Osteoblast (primary cell): ENCODE results near the gene RMI2. TPM values are rescaled to one million over a fixed set of nuclear protein-coding genes. Genes with fewer than 3 reads are reported as not detected.

ENCODE experiments used
- DNase-seq: peaks from one replicate; pipeline ENCODE4 v3.0.0; 2011; ENCODE audit warnings: low spot score, mixed read lengths; ENCODE audit not compliant: insufficient read length; ENCODE audit errors: missing footprints
- H2AFZ ChIP-seq: 2 replicates; pipeline ENCODE4 v1.6.0; 2011; ENCODE audit warnings: mild to moderate bottlenecking, low read length
- H3K27ac ChIP-seq: 2 replicates; pipeline ENCODE4 v1.5.1; 2011; ENCODE audit warnings: mild to moderate bottlenecking, low read depth, low read length, moderate library complexity
- H3K27me3 ChIP-seq: 2 replicates; pipeline ENCODE4 v1.6.0; 2012; ENCODE audit warnings: mild to moderate bottlenecking, control low read depth, inconsistent platforms, low read length, moderate library complexity; ENCODE audit not compliant: insufficient read depth
- H3K36me3 ChIP-seq: 2 replicates; pipeline ENCODE4 v1.5.1; 2011; ENCODE audit warnings: mild to moderate bottlenecking, low read length, control low read depth, moderate library complexity; ENCODE audit not compliant: insufficient read depth
- H3K4me1 ChIP-seq: 2 replicates; pipeline ENCODE4 v1.5.1; 2011; ENCODE audit warnings: mild to moderate bottlenecking, low read length, control low read depth, moderate library complexity; ENCODE audit not compliant: insufficient read depth
- H3K4me2 ChIP-seq: 2 replicates; pipeline ENCODE4 v1.6.0; 2011; ENCODE audit warnings: mild to moderate bottlenecking, low read length; ENCODE audit not compliant: insufficient read depth
- H3K4me3 ChIP-seq: fragments of 200-600 bp; sonication (generic); 3 replicates; pipeline ENCODE4 v1.5.1; 2012; ENCODE audit warnings: mild to moderate bottlenecking, low read length, inconsistent platforms; ENCODE audit not compliant: insufficient read depth
- H3K79me2 ChIP-seq: 2 replicates; pipeline ENCODE4 v1.6.0; 2012; ENCODE audit warnings: mild to moderate bottlenecking, low read length, control low read depth, inconsistent platforms; ENCODE audit not compliant: insufficient read depth
- H3K9me3 ChIP-seq: 2 replicates; pipeline ENCODE4 v1.5.1; 2011; ENCODE audit warnings: low read depth, low read length, control low read depth
- H4K20me1 ChIP-seq: 2 replicates; pipeline ENCODE4 v1.6.0; 2012; ENCODE audit warnings: mild to moderate bottlenecking, low read length, control low read depth; ENCODE audit not compliant: insufficient read depth
- total RNA-seq: library from RNA; depleted of rRNA; stranded (reverse); fragments of >200 nt; gene quantifications from 2 replicates; pipeline ENCODE4 v1.2.3, GENCODE V29; 2012
- TF ChIP-seq, protein P1 (sequence below): IDR thresholded peaks from 2 replicates; pipeline ENCODE4 v1.5.1; 2011; ENCODE audit warnings: mild to moderate bottlenecking, low read depth, low read length, moderate library complexity; ENCODE audit errors: extremely low read depth

The RMI2 gene
- total RNA-seq, 1 donor = 1.4 TPM

- no peaks in the 10 kb centered on the region for H4K20me1 ChIP-seq
- peak overlapping the region; percentile 57 for H3K4me2 ChIP-seq
- H3K27me3 ChIP-seq = no peaks in the 10 kb centered on the region
- peaks cover 26% of the 10 kb centered on the region for H3K4me1 ChIP-seq
- H3K79me2 ChIP-seq = peaks cover 5% of the 10 kb centered on the region
- H3K36me3 ChIP-seq = no peaks in the 10 kb centered on the region
- peak overlapping the region; percentile 53 for H3K4me3 ChIP-seq
- peak; percentile 77 for DNase-seq
- no peaks in the 10 kb centered on the region for H3K9me3 ChIP-seq
- TF ChIP-seq, protein P1, sequence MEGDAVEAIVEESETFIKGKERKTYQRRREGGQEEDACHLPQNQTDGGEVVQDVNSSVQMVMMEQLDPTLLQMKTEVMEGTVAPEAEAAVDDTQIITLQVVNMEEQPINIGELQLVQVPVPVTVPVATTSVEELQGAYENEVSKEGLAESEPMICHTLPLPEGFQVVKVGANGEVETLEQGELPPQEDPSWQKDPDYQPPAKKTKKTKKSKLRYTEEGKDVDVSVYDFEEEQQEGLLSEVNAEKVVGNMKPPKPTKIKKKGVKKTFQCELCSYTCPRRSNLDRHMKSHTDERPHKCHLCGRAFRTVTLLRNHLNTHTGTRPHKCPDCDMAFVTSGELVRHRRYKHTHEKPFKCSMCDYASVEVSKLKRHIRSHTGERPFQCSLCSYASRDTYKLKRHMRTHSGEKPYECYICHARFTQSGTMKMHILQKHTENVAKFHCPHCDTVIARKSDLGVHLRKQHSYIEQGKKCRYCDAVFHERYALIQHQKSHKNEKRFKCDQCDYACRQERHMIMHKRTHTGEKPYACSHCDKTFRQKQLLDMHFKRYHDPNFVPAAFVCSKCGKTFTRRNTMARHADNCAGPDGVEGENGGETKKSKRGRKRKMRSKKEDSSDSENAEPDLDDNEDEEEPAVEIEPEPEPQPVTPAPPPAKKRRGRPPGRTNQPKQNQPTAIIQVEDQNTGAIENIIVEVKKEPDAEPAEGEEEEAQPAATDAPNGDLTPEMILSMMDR = no peak
- peak overlapping the region; percentile 94 for H2AFZ ChIP-seq
- peak overlapping the region; percentile 88 for H3K27ac ChIP-seq
Observed at GRCh38 chr16:11350519-11350918, 5.3 kb downstream of the RMI2 start.

GRCh38 chr16:11350921-11351335 lies 5.7 kb downstream of the RMI2 start:
- peak; percentile 89 for DNase-seq
- H3K9me3 ChIP-seq = no peaks in the 10 kb centered on the region
- no peaks in the 10 kb centered on the region for H4K20me1 ChIP-seq
- peak overlapping the region; percentile 53 for H3K4me3 ChIP-seq
- no peaks in the 10 kb centered on the region for H3K36me3 ChIP-seq
- peaks cover 23% of the 10 kb centered on the region for H3K4me1 ChIP-seq
- H3K4me2 ChIP-seq = peak overlapping the region; percentile 57
- H3K79me2 ChIP-seq = peaks cover 1% of the 10 kb centered on the region
- TF ChIP-seq, protein P1 = no peak
- H3K27ac ChIP-seq = peak overlapping the region; percentile 88
- no peaks in the 10 kb centered on the region for H3K27me3 ChIP-seq
- H2AFZ ChIP-seq = peak overlapping the region; percentile 94

GRCh38 chr16:11353158-11353557 lies 7.9 kb downstream of the RMI2 start:
- H3K9me3 ChIP-seq = no peaks in the 10 kb centered on the region
- H3K27me3 ChIP-seq = no peaks in the 10 kb centered on the region
- no peak overlapping the region for H2AFZ ChIP-seq
- H3K4me2 ChIP-seq = no peak overlapping the region
- no peaks in the 10 kb centered on the region for H4K20me1 ChIP-seq
- no peak overlapping the region for H3K27ac ChIP-seq
- no peaks in the 10 kb centered on the region for H3K79me2 ChIP-seq
- H3K36me3 ChIP-seq = no peaks in the 10 kb centered on the region
- peaks cover 31% of the 10 kb centered on the region for H3K4me1 ChIP-seq
- no peak overlapping the region for H3K4me3 ChIP-seq
- TF ChIP-seq, protein P1 = no peak
- no peak for DNase-seq

- TF ChIP-seq, protein P1 = no peak
- DNase-seq = no peak
- Histone ChIP-seq H3K9me3 (no peaks in the 10 kb centered on the region), H2AFZ (peak overlapping the region; percentile 50), H3K4me2 (no peak overlapping the region), H3K27ac (no peak overlapping the region), H3K36me3 (no peaks in the 10 kb centered on the region), H4K20me1 (no peaks in the 10 kb centered on the region), H3K4me3 (no peak overlapping the region), H3K27me3 (no peaks in the 10 kb centered on the region), H3K4me1 (peaks cover 30% of the 10 kb centered on the region), H3K79me2 (no peaks in the 10 kb centered on the region)
Observed at GRCh38 chr16:11354407-11354732, 9.1 kb downstream of the RMI2 start.
